A673 (cell line): ENCODE data around the gene ZBTB6. TPM values are rescaled to one million over a fixed set of nuclear protein-coding genes. Genes with fewer than 3 reads are reported as not detected.

Source experiments
- BruUV-seq: library from RNA; stranded (reverse); fragments of 400-500 nt; replicated peaks from 2 replicates; lab custom pipeline; 2021; lab: Mats Ljungman, UMichigan
- CTCF ChIA-PET: fragments of 300-600 bp; sonication (Branson Sonifier 250); formaldehyde crosslinking; loops from one replicate; lab custom pipeline; 2022; ENCODE audit warnings: antibody characterized with exemption; lab: Charles Lee
- POLR2A ChIA-PET: fragments of 300-600 bp; sonication (Branson Sonifier 250); formaldehyde crosslinking; loops from one replicate; lab custom pipeline; 2022; ENCODE audit warnings: antibody characterized with exemption; ENCODE audit not compliant: low non-redundant PET; lab: Charles Lee
- DNase-seq: peaks from one replicate; pipeline ENCODE4 v3.0.0-alpha.2; 2015; ENCODE audit warnings: low spot score
- H3K27ac ChIP-seq: fragments of 200-600 bp; sonication (generic); 2 replicates; pipeline ENCODE4 v1.5.1; 2016; ENCODE audit warnings: mixed run types, low read depth, mild to moderate bottlenecking, mixed read lengths, antibody characterized with exemption, low read length; ENCODE audit not compliant: poor library complexity, severe bottlenecking
- H3K27me3 ChIP-seq: fragments of 200-600 bp; sonication (generic); replicated peaks from 2 replicates; pipeline ENCODE4 v1.6.1; 2017; ENCODE audit warnings: mixed run types, low read depth, mild to moderate bottlenecking, mixed read lengths, antibody characterized with exemption, low read length; ENCODE audit not compliant: insufficient read depth, poor library complexity
- H3K36me3 ChIP-seq: fragments of 200-600 bp; sonication (generic); 2 replicates; pipeline ENCODE4 v1.6.1; 2016; ENCODE audit warnings: mixed run types, mild to moderate bottlenecking, mixed read lengths, antibody characterized with exemption, low read length; ENCODE audit not compliant: insufficient read depth, poor library complexity, severe bottlenecking
- H3K4me1 ChIP-seq: fragments of 200-600 bp; sonication (generic); 2 replicates; pipeline ENCODE4 v1.6.1; 2017; ENCODE audit warnings: mixed run types, mild to moderate bottlenecking, mixed read lengths, antibody characterized with exemption, low read length; ENCODE audit not compliant: insufficient read depth, poor library complexity, severe bottlenecking
- H3K4me3 ChIP-seq: fragments of 200-600 bp; sonication (generic); 2 replicates; pipeline ENCODE4 v1.5.1; 2016; ENCODE audit warnings: low read depth, mixed run types, mild to moderate bottlenecking, mixed read lengths, low read length; ENCODE audit not compliant: poor library complexity, severe bottlenecking
- H3K9me3 ChIP-seq: fragments of 200-600 bp; sonication (generic); 2 replicates; pipeline ENCODE4 v1.6.1; 2016; ENCODE audit warnings: mixed run types, low read depth, mild to moderate bottlenecking, mixed read lengths, antibody characterized with exemption, low read length; ENCODE audit not compliant: poor library complexity, severe bottlenecking
- EZH2 ChIP-seq: fragments of 200-600 bp; sonication (generic); IDR thresholded peaks from 2 replicates; pipeline ENCODE4 v1.6.1; 2017; ENCODE audit warnings: borderline replicate concordance, low read depth, mild to moderate bottlenecking, mixed read lengths, antibody characterized with exemption, low read length; ENCODE audit not compliant: poor library complexity, severe bottlenecking
- intact Hi-C: fragments of 100-400 bp; cut with micrococcal nuclease; formaldehyde crosslinking; loops from one replicate; pipeline ENCODE4 v1.10.0; 2022; ENCODE audit not compliant: unreplicated experiment
- total RNA-seq: library from RNA; stranded (reverse); gene quantifications from 2 replicates; pipeline ENCODE4 v1.2.3, GENCODE V29; 2021
- TF ChIP-seq, protein P1 (sequence below): fragments of 300-800, 200-600 bp; sonication (generic); conservative IDR thresholded peaks from 2 replicates; pipeline ENCODE4 v1.5.1; 2017; ENCODE audit warnings: low read depth, mild to moderate bottlenecking, antibody characterized with exemption, low read length, moderate library complexity, mixed read lengths

Gene ZBTB6
- total RNA-seq, 1 experiment from 2014 or later: 10.4 TPM

DNA sequence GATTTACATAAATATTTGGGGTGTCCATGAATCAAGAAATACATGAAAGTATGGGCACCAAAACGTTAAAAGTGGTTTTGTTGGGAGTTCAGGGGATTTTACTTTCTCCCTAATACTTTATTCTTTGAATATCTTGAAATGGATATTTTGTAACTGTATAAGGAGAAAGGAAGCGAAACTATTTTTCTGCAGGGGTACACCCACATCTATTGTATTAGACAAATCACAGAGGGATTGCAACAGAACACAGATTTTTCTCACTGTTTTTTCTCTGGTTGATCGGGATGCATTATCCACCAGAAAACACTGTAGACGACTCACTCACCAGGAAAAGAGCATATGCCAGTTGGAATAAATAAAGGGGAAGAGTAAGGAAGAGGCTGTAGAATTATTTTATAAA lies 26.5 kb upstream of the ZBTB6 start:
- TF ChIP-seq, protein P1, sequence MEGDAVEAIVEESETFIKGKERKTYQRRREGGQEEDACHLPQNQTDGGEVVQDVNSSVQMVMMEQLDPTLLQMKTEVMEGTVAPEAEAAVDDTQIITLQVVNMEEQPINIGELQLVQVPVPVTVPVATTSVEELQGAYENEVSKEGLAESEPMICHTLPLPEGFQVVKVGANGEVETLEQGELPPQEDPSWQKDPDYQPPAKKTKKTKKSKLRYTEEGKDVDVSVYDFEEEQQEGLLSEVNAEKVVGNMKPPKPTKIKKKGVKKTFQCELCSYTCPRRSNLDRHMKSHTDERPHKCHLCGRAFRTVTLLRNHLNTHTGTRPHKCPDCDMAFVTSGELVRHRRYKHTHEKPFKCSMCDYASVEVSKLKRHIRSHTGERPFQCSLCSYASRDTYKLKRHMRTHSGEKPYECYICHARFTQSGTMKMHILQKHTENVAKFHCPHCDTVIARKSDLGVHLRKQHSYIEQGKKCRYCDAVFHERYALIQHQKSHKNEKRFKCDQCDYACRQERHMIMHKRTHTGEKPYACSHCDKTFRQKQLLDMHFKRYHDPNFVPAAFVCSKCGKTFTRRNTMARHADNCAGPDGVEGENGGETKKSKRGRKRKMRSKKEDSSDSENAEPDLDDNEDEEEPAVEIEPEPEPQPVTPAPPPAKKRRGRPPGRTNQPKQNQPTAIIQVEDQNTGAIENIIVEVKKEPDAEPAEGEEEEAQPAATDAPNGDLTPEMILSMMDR: no peak
- no peak for TF ChIP-seq EZH2
- POLR2A ChIA-PET: no interaction called here
- no peak overlapping the region for H3K27ac ChIP-seq

DNA sequence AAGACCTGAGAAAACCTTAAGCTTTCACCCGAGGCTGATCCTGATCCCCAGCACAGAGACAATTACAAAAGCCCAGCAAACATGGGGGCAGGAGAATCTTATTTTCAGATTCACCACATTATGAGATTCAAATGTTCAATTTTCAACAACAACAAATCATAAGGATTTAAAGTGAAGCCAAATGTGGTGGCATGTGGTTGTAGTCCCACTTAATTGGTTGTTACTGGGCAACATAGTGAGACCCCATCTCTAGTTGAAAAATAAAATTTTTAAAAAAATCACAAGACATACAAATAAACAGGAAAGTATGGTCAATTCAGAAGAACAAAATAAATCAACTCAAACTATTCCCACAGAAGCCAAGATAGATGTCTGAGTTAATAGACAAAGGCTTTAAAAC lies 23.8 kb upstream of the ZBTB6 start:
- Histone ChIP-seq H3K9me3 (no peaks in the 10 kb centered on the region), H3K27ac (no peak overlapping the region), H3K4me1 (peaks cover 7% of the 10 kb centered on the region), H3K27me3 (no peaks in the 10 kb centered on the region), H3K36me3 (peaks cover 26% of the 10 kb centered on the region), H3K4me3 (no peak overlapping the region)
- no peak for DNase-seq
- intact Hi-C loops: no loop called here
- CTCF ChIA-PET: no interaction called here
- TF ChIP-seq EZH2: no peak
- TF ChIP-seq, protein P1: no peak
- POLR2A ChIA-PET: no interaction called here
- BruUV-seq: no TSS peak

More for the DNA sequence above, 26.5 kb upstream of the ZBTB6 start:
- no peaks in the 10 kb centered on the region for H3K9me3 ChIP-seq
- peaks cover 31% of the 10 kb centered on the region for H3K36me3 ChIP-seq
- CTCF ChIA-PET: no interaction called here
- no peak overlapping the region for H3K4me3 ChIP-seq
- DNase-seq: no peak
- no TSS peak for BruUV-seq
- H3K27me3 ChIP-seq: no peaks in the 10 kb centered on the region
- intact Hi-C loops: no loop called here
- peaks cover 3% of the 10 kb centered on the region for H3K4me1 ChIP-seq

DNA sequence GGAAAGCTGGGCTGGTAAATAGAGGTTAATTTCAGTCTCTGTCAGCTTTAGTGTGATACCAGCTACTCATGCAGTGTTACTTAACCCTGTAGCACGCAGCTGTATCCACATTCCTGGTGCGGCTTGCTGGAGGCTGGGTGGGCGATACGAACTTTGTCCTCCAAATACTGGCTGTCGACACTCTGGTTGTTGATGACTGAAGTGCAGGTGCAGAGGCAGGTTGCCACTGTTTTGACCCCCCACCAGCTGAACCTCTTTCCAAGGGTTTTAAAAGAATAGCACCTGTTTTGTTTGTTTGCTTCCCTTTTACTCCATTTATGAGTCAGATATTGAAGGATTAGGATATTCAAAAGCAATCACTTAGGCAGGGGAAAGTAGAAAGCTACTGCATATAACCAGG lies 23.3 kb upstream of the ZBTB6 start:
- Histone ChIP-seq H3K27ac (no peak overlapping the region), H3K9me3 (no peaks in the 10 kb centered on the region), H3K4me1 (peaks cover 7% of the 10 kb centered on the region), H3K36me3 (peaks cover 26% of the 10 kb centered on the region), H3K27me3 (no peaks in the 10 kb centered on the region), H3K4me3 (no peak overlapping the region)
- no peak for DNase-seq
- POLR2A ChIA-PET: no interaction called here
- intact Hi-C loops: no loop called here
- BruUV-seq: no TSS peak
- CTCF ChIA-PET: no interaction called here
- no peak for TF ChIP-seq EZH2
- TF ChIP-seq, protein P1: no peak
